GM12878 (cell line): ENCODE results near the gene CCDC149. TPM values are rescaled to one million over a fixed set of nuclear protein-coding genes. Genes with fewer than 3 reads are reported as not detected.

Experiments used
- ATAC-seq: fragments of 200-7000 bp; cut with Tn5 transposase; 3 replicates; pipeline ENCODE4 v1.9.1; 2020; ENCODE audit warnings: mild to moderate bottlenecking, moderate library complexity
- BruUV-seq: library from RNA; stranded (reverse); fragments of 400-500 nt; replicated peaks from 2 replicates; lab custom pipeline; 2021; lab: Mats Ljungman, UMichigan
- CTCF ChIA-PET: fragments of 300-600 bp; sonication (Branson Sonifier 250); formaldehyde crosslinking; extraction: SDS; loops from one replicate; lab custom pipeline; 2021; ENCODE audit warnings: inconsistent platforms; lab: Yijun Ruan, JAX
- POLR2A ChIA-PET: fragments of 350-600 bp; formaldehyde crosslinking; extraction: SDS; loops from one replicate; lab custom pipeline; 2021; ENCODE audit warnings: inconsistent platforms; lab: Charles Lee
- RAD21 ChIA-PET: fragments of 300-600 bp; sonication (Branson Sonifier 250); formaldehyde crosslinking; loops from one replicate; lab custom pipeline; 2023; ENCODE audit warnings: antibody characterized with exemption; ENCODE audit not compliant: unreplicated experiment; lab: Charles Lee
- SMC1A ChIA-PET: fragments of 300-600 bp; sonication (Branson Sonifier 250); formaldehyde crosslinking; loops from one replicate; lab custom pipeline; 2023; ENCODE audit not compliant: unreplicated experiment, uncharacterized antibody; lab: Charles Lee
- DNase-seq: peaks from one replicate; pipeline ENCODE4 v3.0.0-alpha.2; 2011; ENCODE audit warnings: low read depth, low spot score
- FAIRE-seq: peaks from 3 replicates; lab custom pipeline; 2011; peaks lifted over from hg19 to GRCh38; lab: Jason Lieb, UNC
- H2AFZ ChIP-seq: 2 replicates; pipeline ENCODE4 v1.6.0; 2011; ENCODE audit warnings: low read depth, low read length, control low read depth; ENCODE audit not compliant: control insufficient read depth
- H3K27ac ChIP-seq: 2 replicates; pipeline ENCODE4 v1.5.1; 2011; ENCODE audit warnings: control low read depth; ENCODE audit not compliant: control insufficient read depth, insufficient read depth
- H3K27me3 ChIP-seq, 2 experiments: replicated peaks in 1 of 2; 2 replicates each; pipeline versions ENCODE4 v1.6.0 to v1.6.1; 2011; ENCODE audit warnings: low read length in 1 of 2; ENCODE audit not compliant: control insufficient read depth in 2 of 2, insufficient read depth in 2 of 2
- H3K36me3 ChIP-seq, 2 experiments: 2 replicates each; pipeline ENCODE4 v1.5.1; 2011; ENCODE audit warnings: low read length in 1 of 2; ENCODE audit not compliant: control insufficient read depth in 2 of 2, insufficient read depth in 2 of 2
- H3K4me1 ChIP-seq: 2 replicates; pipeline ENCODE4 v1.6.1; 2011; ENCODE audit warnings: mild to moderate bottlenecking, low read length, moderate library complexity, mixed read lengths; ENCODE audit not compliant: control insufficient read depth, insufficient read depth
- H3K4me2 ChIP-seq: 2 replicates; pipeline ENCODE4 v1.6.0; 2011; ENCODE audit warnings: control low read depth; ENCODE audit not compliant: control insufficient read depth, insufficient read depth
- H3K4me3 ChIP-seq: fragments of 200-600 bp; sonication (generic); 2 replicates; pipeline ENCODE4 v1.5.1; 2016
- H3K79me2 ChIP-seq: 2 replicates; pipeline ENCODE4 v1.6.0; 2011; ENCODE audit warnings: low read length; ENCODE audit not compliant: control insufficient read depth, insufficient read depth
- H3K9ac ChIP-seq: 2 replicates; pipeline ENCODE4 v1.8.0; 2011; ENCODE audit warnings: low read length, control low read depth, mixed read lengths; ENCODE audit not compliant: control insufficient read depth, insufficient read depth
- H3K9me3 ChIP-seq: replicated peaks from 3 replicates; pipeline ENCODE4 v1.5.1; 2011; ENCODE audit warnings: mild to moderate bottlenecking, low read length; ENCODE audit not compliant: control insufficient read depth, insufficient read depth
- H4K20me1 ChIP-seq: 2 replicates; pipeline ENCODE4 v1.6.0; 2011; ENCODE audit not compliant: control insufficient read depth, insufficient read depth
- BCLAF1 ChIP-seq: fragments of 450-650 bp; IDR thresholded peaks from 2 replicates; pipeline ENCODE4 v1.6.1; 2017; ENCODE audit warnings: antibody characterized with exemption, mild to moderate bottlenecking, moderate library complexity
- CHD1 ChIP-seq: IDR thresholded peaks from 2 replicates; pipeline ENCODE4 v1.6.1; 2012; ENCODE audit warnings: low read depth, low read length, improper control_type of control experiment
- CHD4 ChIP-seq: fragments of 200-600 bp; sonication (generic); IDR thresholded peaks from 2 replicates; pipeline ENCODE4 v1.6.1; 2016; ENCODE audit warnings: mild to moderate bottlenecking
- CREB1 ChIP-seq: IDR thresholded peaks from 2 replicates; pipeline ENCODE4 v1.6.1; 2012; ENCODE audit warnings: low read depth, mild to moderate bottlenecking, inconsistent platforms
- IKZF2 ChIP-seq, 2 experiments: fragments of 450-650 bp; IDR thresholded peaks; 2 replicates each; pipeline ENCODE4 v1.6.1; 2017; ENCODE audit warnings: mild to moderate bottlenecking in 2 of 2, moderate library complexity in 2 of 2
- MEF2A ChIP-seq: IDR thresholded peaks from 2 replicates; pipeline ENCODE4 v1.6.1; 2011; ENCODE audit warnings: low read depth, mild to moderate bottlenecking, low read length, moderate library complexity; ENCODE audit not compliant: insufficient read depth
- NRF1 ChIP-seq: conservative IDR thresholded peaks from 2 replicates; pipeline ENCODE4 v1.6.1; 2011; ENCODE audit warnings: mild to moderate bottlenecking, low read depth, low read length, improper control_type of control experiment
- PAX8 ChIP-seq: fragments of 450-650 bp; IDR thresholded peaks from 2 replicates; pipeline ENCODE4 v1.6.1; 2017; ENCODE audit warnings: mild to moderate bottlenecking, moderate library complexity
- SIX5 ChIP-seq: IDR thresholded peaks from 2 replicates; pipeline ENCODE4 v1.6.1; 2011; ENCODE audit warnings: mild to moderate bottlenecking, low read depth, low read length, moderate library complexity; ENCODE audit not compliant: severe bottlenecking
- WGBS: methylation state at CpG from one replicate; pipeline ENCODE4 v1.1.6; 2016; ENCODE audit warnings: low lambda C conversion rate; ENCODE audit not compliant: insufficient replicate concordance, insufficient coverage; ENCODE audit errors: missing lambda C conversion rate; 5-methylcytosine and 5-hydroxymethylcytosine counted together
- in situ Hi-C: fragments of 300-500 bp; cut with MboI; formaldehyde crosslinking; loops from 9 replicates; pipeline ENCODE4 v1.14.3; 2018; ENCODE audit warnings: mixed read lengths
- intact Hi-C: fragments of 100-400 bp; cut with micrococcal nuclease; formaldehyde crosslinking; loops from one replicate; pipeline ENCODE4 v1.14.2; 2022; ENCODE audit not compliant: unreplicated experiment
- polyA plus RNA-seq, 11 experiments: library from polyadenylated mRNA; depleted of rRNA in 4 of 11; unstranded in 6 of 11; stranded (reverse) in 5 of 11; fragments of >200 nt; fragmentation: Nextera tagmentation in 4 of 11; fragmentation: Illumina TruSeq in 1 of 11; extraction: Ambion mirVana in 4 of 11; extraction: Trizol in 1 of 11; gene quantifications; 1 replicate in 1 of 11; 2 replicates in 10 of 11; pipeline versions ENCODE4 v1.2.1 to v1.2.3, GENCODE V29; 2011 to 2016; ENCODE audit warnings: inconsistent platforms in 2 of 11, missing spikeins in 2 of 11, low read depth in 1 of 11
- total RNA-seq, 4 experiments: library from RNA; depleted of rRNA in 3 of 4; stranded (reverse); fragments of >200 nt in 3 of 4; fragmentation: Illumina TruSeq in 1 of 4; extraction: Trizol in 1 of 4; gene quantifications; 2 replicates each; pipeline versions ENCODE4 v1.2.1 to v1.2.3, GENCODE V29; 2013 to 2021
- TF ChIP-seq, protein P1 (sequence below): fragments of 450-650 bp; conservative IDR thresholded peaks from 2 replicates; pipeline ENCODE4 v1.6.1; 2017; ENCODE audit warnings: mild to moderate bottlenecking, moderate library complexity
- TF ChIP-seq, protein P2 (sequence below): fragments of 450-650 bp; formaldehyde crosslinking; IDR thresholded peaks from 2 replicates; pipeline ENCODE4 v1.4.0; 2022; ENCODE audit warnings: mild to moderate bottlenecking, moderate library complexity

Gene CCDC149
- total and polyA plus RNA-seq, 10 of the 15 experiments (the other 5 are each of a cell fraction or from before 2014, with no cell fraction given), result 0.03 to 0.04 (median 0.04) TPM; not detected in 7

DNA sequence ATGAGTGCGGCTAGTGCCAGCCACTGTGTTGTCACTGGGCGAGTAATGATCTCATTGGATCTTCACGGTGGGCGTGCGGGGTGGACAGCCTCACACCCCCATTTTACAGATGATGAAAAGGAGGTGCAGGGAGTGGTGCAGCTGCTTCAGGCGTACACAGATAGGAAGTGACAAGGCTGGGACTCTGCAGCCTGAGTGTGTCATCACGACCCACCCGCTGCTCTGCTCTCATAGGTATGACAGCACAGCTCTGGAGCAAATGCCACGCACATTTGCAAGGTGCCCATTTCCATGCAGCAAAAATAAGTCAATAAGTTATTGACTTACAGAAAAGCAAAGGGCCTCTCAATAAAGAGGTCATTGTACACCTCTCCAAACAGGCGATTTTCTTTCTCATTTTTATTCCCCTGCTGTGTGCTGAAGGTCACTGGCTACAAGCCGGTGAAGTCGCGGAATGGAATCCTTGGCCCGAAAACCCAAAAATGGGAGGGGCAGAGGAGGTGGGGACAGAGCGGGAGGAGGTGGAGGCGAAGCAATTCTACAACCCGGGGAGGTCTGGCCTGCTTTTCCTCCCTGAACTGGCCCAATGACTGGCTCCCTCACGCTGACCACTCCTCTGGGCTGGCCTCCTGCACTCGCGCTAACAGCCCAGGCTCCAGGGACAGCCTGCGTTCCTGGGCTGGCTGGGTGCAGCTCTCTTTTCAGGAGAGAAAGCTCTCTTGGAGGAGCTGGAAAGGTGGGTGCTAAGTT is 117.8 kb downstream of the CCDC149 start, which contains the start of gene SOD3 (continued):
- TF ChIP-seq, protein P1, sequence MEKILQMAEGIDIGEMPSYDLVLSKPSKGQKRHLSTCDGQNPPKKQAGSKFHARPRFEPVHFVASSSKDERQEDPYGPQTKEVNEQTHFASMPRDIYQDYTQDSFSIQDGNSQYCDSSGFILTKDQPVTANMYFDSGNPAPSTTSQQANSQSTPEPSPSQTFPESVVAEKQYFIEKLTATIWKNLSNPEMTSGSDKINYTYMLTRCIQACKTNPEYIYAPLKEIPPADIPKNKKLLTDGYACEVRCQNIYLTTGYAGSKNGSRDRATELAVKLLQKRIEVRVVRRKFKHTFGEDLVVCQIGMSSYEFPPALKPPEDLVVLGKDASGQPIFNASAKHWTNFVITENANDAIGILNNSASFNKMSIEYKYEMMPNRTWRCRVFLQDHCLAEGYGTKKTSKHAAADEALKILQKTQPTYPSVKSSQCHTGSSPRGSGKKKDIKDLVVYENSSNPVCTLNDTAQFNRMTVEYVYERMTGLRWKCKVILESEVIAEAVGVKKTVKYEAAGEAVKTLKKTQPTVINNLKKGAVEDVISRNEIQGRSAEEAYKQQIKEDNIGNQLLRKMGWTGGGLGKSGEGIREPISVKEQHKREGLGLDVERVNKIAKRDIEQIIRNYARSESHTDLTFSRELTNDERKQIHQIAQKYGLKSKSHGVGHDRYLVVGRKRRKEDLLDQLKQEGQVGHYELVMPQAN, result no peak
- TF ChIP-seq CHD1, result no peak
- TF ChIP-seq, all 136 proteins: peak for 0

GRCh38 chr4:24794480-24794879 is 118.4 kb downstream of the CCDC149 start:
- H3K27ac ChIP-seq, result no peak overlapping the region
- WGBS, result 63% methylated on average over 10 of the region's 10 CpGs
- no peak for ATAC-seq
- no peaks in the 10 kb centered on the region for H4K20me1 ChIP-seq
- no peak for TF ChIP-seq NRF1
- TF ChIP-seq CHD4, result no peak
- TF ChIP-seq PAX8, result no peak
- no peak for TF ChIP-seq CREB1
- no peak for TF ChIP-seq CHD1
- TF ChIP-seq IKZF2 (IDR thresholded peaks at IDR 0.05), result no peak
- TF ChIP-seq, protein P2, sequence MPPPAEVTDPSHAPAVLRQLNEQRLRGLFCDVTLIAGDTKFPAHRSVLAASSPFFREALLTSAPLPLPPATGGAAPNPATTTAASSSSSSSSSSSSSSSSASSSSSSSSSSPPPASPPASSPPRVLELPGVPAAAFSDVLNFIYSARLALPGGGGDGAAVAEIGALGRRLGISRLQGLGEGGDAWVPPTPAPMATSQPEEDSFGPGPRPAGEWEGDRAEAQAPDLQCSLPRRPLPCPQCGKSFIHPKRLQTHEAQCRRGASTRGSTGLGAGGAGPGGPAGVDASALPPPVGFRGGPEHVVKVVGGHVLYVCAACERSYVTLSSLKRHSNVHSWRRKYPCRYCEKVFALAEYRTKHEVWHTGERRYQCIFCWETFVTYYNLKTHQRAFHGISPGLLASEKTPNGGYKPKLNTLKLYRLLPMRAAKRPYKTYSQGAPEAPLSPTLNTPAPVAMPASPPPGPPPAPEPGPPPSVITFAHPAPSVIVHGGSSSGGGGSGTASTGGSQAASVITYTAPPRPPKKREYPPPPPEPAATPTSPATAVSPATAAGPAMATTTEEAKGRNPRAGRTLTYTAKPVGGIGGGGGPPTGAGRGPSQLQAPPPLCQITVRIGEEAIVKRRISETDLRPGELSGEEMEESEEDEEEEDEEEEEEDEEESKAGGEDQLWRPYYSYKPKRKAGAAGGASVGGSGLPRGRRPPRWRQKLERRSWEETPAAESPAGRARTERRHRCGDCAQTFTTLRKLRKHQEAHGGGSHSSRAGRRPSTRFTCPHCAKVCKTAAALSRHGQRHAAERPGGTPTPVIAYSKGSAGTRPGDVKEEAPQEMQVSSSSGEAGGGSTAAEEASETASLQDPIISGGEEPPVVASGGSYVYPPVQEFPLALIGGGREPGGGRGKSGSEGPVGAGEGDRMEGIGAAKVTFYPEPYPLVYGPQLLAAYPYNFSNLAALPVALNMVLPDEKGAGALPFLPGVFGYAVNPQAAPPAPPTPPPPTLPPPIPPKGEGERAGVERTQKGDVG, result no peak
- no peak for TF ChIP-seq SIX5
- TF ChIP-seq MEF2A, result no peak
- no peak for TF ChIP-seq BCLAF1
- ChIA-PET POLR2A (no interaction called here), SMC1A (interaction anchor here (1.4 kb wide), 1 partner anchor 13 kb away, joined by 3 read pairs; no protein-coding TSS in a partner anchor), CTCF (no interaction called here), RAD21 (no interaction called here)
- in situ Hi-C loops, result no loop called here
- no peak for DNase-seq
- H3K4me1 ChIP-seq, result no peaks in the 10 kb centered on the region
- H3K9me3 ChIP-seq, result no peaks in the 10 kb centered on the region
- H3K4me2 ChIP-seq, result no peak overlapping the region
- no peak overlapping the region for H3K4me3 ChIP-seq
- FAIRE-seq, result no peak
- intact Hi-C loops, result no loop called here
- H2AFZ ChIP-seq, result no peak overlapping the region
- no peaks in the 10 kb centered on the region for H3K36me3 ChIP-seq
- BruUV-seq, result no TSS peak
- H3K9ac ChIP-seq, result no peak overlapping the region
- no peaks in the 10 kb centered on the region for H3K79me2 ChIP-seq
- H3K27me3 ChIP-seq, result no peaks in the 10 kb centered on the region; a peak in 1 of 4 replicates
